ENCODE results near the gene GSG1L2. TPM values are rescaled to one million over a fixed set of nuclear protein-coding genes. Genes with fewer than 3 reads are reported as not detected.
"Not testable (repeated sequence)": the region's sequence is repeated elsewhere in the genome, so short reads cannot be mapped to it uniquely, and the experiment has no call there.

The GSG1L2 gene
- polyA plus RNA-seq, 4 donors, result not detected

DNA sequence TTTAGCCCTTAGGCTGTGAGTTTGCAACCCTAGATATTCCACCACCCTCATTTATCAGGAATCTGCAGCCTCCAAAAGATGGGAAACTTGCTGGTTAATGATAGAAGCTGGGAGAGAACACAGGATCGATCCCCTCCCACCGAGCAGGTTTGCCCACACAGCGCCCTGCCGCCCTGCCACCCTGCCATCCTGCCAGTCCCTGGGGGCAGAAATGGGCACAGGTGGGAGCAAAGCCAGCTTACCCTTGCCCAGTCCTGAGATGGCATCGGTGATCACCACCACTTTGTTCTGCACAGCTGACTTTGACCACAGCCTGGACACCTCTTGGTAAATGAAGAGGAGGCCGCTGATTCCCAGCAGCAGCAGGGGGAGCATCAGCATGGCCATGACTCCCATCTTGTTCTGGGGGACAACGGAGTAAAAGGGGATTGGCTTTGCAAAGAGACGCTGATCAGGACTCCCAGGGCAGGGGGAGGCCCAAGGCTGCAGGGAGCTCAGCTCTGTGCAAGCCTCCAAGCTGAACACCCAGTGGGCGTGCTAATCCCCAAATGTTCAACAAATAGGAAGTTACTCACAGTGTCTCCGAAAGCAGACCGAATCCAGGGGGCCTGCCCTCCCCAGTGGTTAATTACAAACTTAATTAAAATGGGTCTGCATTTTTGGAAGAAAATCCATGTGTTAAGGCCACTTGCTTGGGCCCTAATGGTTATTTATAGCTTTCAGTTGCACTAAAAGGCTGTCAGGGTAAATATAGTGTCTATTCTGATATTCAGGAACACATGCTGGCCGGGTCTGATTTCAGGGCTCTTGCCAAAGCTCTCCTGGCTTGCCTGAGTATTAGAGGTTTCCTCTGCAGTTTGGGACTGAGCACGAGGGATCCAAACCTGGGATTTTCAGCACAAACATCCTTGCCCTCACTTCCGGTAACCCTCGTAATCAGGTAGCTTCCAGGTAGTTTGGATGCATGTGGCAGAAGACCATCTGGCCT, 30.7 kb downstream of the GSG1L2 start, which contains the start of gene DHRS7C:
Gene DHRS7C (minus strand): TSS at position 704 of the 988 bp plus-strand sequence. CDS start 308 bp downstream, at position 396.
- DNase-seq (ENCODE audit: low read depth in 4 of 4, low spot score in 3 of 4), result no peak

GRCh38 chr17:9790316-9790715, 31.6 kb downstream of the GSG1L2 start:
- DNase-seq (ENCODE audit: low read depth in 4 of 4, low spot score in 3 of 4), result no peak

- no peak for DNase-seq (ENCODE audit: low read depth in 4 of 4, low spot score in 3 of 4)
Observed at GRCh38 chr17:9788601-9789000, 33.3 kb downstream of the GSG1L2 start.

GRCh38 chr17:9784544-9784943, 37.3 kb downstream of the GSG1L2 start:
- no peak for DNase-seq (ENCODE audit: low read depth in 4 of 4, low spot score in 3 of 4)

GRCh38 chr17:9783465-9783864, 38.4 kb downstream of the GSG1L2 start:
- not testable (repeated sequence) for DNase-seq (ENCODE audit: low read depth in 4 of 4, low spot score in 3 of 4)

GRCh38 chr17:9783050-9783449, 38.8 kb downstream of the GSG1L2 start:
- no peak for DNase-seq (ENCODE audit: low read depth in 4 of 4, low spot score in 3 of 4)

DNA sequence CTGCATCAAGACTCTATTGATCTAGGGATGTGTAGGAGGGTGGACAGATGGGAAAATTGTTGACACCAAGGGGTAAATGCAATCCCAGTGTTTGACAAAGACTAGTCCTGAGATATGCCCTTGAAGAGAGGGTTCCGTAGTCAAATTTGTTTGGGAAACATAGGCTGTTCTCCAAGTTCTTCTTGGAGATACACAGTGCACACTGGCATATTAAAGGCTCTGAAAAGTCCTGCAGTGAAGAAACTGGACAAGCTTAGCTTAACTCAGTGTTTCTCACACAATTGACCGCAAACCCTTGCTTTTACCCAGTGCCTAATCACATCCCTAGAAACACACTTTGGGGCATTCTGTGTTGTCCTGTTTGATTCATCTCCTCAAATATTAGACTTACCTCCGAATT, 41.3 kb downstream of the GSG1L2 start:
- no peak for DNase-seq (ENCODE audit: low read depth in 4 of 4, low spot score in 3 of 4)

GRCh38 chr17:9776911-9777310, 45.0 kb downstream of the GSG1L2 start:
- no peak for DNase-seq (ENCODE audit: low read depth in 4 of 4, low spot score in 3 of 4)

GRCh38 chr17:9772658-9773057, 49.2 kb downstream of the GSG1L2 start:
- DNase-seq (ENCODE audit: low read depth in 4 of 4, low spot score in 3 of 4), result no peak

DNA sequence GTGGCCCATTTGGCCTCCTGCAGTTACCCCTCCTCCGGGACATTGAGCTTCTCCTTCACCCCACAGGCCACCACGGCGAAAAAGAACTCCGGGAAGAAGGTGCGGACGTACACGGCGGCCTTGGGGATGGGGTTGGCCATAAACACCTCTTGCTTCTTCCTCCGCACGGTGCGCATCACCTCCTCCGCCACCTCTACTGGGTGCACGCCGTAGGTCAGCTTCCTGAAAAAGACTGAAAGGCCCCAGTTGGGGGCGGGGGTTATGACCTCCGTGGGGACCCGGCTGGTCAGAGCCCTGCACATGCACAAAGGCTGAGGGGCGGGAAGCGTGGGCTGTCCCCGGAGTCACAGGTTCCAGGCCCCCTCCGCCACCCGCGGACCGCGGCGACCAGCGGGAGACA, 50.4 kb downstream of the GSG1L2 start:
- DNase-seq (ENCODE audit: low read depth in 4 of 4, low spot score in 3 of 4), result no peak

GRCh38 chr17:9769036-9769695, 52.7 kb downstream of the GSG1L2 start:
- DNase-seq (ENCODE audit: low read depth in 4 of 4, low spot score in 3 of 4), result no peak

DNA sequence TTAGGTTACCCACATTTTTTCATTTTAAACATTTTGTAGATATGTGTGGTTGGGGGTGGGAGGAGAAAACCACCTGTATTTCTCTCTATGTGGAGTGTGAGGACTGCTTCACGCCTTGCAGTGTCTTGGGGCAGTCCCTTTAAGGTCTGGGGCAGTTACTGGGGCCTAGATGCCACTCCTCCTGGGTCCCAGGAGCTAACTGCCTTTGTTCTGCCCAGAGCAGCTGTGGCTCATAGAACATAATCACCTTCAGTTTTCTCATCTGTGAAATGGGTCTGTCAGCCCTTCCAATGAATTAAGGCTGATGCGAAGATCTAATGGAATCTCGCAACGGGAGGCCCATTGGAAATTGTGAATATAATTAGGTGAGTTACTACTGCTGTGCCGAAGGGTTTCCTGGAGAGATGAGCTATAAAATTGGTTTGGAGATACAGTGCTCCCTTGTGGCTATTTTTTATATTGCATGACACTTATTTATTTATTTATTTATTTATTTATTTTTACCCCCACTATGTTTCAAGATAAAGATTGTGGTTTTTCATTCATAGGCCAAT, 53.4 kb downstream of the GSG1L2 start:
- no peak for DNase-seq (ENCODE audit: low read depth in 4 of 4, low spot score in 3 of 4)

DNA sequence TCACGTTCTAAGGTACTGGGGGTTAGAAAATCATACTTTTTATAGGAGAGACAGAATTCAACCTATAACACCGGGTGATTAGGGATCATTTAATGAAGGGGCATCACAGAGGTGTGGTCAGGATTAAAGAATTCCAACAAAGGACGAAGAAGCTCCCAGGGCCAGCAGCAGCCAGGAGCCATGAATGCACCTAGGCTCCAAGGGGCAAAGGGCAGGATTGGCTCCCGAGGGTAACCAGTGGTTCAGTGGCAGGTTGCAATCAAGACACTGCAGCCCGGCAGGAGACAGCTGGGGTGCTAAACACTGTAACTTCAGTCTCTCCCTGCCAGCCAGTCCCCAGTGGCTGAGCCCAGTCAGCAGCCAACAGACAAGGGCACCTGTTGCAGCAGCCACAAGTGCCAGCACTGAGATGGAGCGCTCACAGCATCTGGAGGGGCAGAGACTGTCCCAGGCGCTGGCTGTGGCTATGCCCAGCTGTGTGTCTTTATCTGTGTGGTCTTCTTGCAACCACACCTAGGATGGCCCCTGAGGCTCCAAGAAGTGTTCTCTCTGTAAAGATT, 54.4 kb downstream of the GSG1L2 start:
- no peak for DNase-seq (ENCODE audit: low read depth in 4 of 4, low spot score in 3 of 4)

DNA sequence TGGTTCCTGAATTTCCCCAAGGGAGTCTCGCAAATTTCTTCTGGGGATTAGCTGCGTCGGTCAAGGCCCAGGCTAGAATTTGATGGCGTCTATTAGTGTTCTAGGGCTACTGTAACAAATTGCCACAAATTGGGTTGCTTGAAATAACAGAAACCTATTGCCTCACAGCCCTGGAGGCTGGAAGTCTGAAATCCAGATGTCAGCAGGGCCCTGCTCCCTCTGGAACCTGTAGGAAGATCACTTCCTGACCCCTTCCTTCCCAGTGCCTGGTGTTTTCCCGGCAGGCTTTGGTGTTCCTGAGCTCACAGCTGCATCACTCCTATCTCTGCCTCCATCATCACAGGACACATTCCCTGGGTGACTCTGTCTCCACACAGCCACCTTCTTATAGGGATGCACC, 54.9 kb downstream of the GSG1L2 start:
- DNase-seq (ENCODE audit: low read depth in 4 of 4, low spot score in 3 of 4), result no peak

GRCh38 chr17:9765322-9765721, 56.6 kb downstream of the GSG1L2 start:
- DNase-seq (ENCODE audit: low read depth in 4 of 4, low spot score in 3 of 4), result no peak

DNA sequence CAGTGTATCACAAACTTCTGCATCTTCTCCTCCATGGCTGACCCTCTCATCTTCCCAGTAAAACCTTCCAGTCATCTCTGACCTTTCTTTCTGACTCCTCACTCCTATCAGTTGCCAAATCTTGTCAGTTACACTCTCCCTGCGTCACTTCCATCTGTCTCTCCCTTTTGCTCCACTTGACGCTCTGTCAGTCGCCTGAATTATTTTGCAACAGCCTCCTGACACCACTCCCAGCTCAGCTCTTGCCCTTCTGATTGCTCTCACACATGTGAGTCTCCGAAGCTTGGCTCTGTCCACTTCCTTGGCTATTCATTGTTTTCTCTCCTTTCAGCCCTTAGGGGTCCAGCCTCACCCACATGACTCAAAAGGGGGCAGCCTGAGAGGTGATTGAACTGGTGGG, 58.2 kb downstream of the GSG1L2 start:
- no peak for DNase-seq (ENCODE audit: low read depth in 4 of 4, low spot score in 3 of 4)

DNA sequence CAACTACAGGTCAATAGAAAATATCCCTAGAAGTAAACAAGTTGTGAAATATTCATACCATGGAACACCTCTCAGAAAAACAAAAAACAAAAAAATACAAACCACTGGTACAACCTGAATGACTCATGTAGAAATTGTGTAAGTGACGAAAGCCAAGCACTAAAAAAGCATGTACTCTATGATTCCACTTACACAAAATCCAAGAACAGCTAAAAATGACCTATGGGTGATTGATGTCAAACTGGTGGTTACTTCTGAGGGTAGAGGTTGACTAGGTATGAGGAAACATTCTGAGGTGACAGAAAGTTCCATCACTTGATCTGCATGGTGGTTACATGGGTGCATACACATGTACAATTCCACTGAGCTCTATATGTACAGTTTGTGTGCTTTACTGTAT, 61.6 kb downstream of the GSG1L2 start:
- DNase-seq (ENCODE audit: low read depth in 4 of 4, low spot score in 3 of 4), result no peak

DNA sequence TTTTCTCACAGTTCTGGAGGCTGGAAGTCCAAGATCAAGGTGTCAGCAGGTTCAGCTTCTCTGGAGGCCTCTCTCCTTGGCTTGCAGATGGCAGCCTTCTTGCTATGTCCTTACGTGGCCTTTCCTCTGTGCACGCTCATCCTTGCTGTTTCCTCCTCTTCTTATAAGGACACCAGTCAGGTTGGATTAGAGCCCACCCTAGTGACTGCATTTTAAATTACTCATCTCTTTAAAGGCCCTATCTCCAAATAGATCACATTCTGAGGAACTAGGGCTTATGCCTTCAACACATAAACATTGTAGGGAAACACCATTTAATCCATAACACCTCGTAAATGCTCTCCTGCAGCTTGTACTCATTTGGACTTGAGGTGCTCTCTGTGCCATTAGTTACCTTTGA, 66.8 kb downstream of the GSG1L2 start:
- DNase-seq (ENCODE audit: low read depth in 4 of 4, low spot score in 3 of 4), result no peak

Measured in left renal pelvis (tissue), 4 donors.